CD4-positive, alpha-beta T cell treated with Interleukin-2 at 100 ng/mL for 4 hours (primary cell): Measurements from ENCODE around the gene GNAT1.
"Not testable (repeated sequence)": the region's sequence is repeated elsewhere in the genome, so short reads cannot be mapped to it uniquely, and the experiment has no call there.

ENCODE experiments used
- DNase-seq: peaks from one replicate; pipeline ENCODE4 v3.0.0-alpha.2; 2020; ENCODE audit warnings: low spot score

GNAT1 gene

DNA sequence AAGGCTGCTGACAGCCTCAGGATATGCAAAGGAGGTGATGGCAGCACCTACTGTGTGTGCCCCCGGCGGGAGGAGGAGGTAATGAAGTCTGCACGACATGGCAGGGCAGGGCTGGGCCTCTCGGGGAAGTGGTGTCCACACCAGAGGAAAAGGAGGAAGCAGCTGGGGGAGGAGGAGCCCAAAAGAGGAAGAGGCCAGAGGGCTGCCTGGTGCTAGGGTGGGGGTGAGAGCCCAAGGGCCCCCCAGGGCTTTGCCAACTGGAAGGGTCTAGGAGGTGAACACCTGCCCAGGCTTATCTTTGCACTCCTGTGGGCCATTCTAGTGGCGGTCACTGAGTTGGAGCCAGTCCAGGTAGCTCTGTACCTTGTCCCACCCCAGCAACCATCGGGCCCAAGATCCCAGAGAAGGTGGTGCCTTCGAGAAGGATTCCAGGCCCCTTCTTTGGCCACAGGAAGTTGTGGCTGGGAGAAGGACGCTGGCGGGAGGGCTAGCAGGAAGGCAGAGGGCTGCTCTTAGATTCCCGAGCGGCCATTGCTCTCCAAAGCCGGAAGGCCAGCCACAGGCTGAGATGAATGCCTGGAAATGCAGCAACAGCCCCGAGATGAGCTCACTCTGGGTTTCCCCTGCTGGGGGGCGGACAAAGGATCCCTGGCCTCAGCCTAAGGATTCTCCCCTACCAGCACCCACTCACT is 51.6 kb downstream of the GNAT1 start:
- DNase-seq, result peak; percentile 46

DNA sequence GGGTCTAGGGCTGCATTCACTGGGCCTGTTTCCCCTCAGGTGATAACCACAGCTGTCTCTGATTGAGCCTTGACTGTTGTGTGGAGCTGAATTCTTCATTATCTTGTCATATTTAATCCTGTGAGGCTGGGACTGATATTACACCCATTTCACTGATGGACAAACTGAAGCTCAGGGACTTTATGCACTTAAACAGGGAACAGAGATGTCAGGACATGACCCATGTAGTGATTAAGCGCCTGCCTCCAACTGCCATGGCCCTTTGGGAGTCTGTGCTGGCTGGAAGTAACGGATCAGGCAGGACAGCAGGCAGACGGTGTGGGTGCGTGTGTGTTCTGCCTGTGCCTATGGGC is 52.1 kb downstream of the GNAT1 start:
- DNase-seq, result no peak

GRCh38 chr3:50244813-50245212 is 53.4 kb downstream of the GNAT1 start:
- not testable (repeated sequence) for DNase-seq

DNA sequence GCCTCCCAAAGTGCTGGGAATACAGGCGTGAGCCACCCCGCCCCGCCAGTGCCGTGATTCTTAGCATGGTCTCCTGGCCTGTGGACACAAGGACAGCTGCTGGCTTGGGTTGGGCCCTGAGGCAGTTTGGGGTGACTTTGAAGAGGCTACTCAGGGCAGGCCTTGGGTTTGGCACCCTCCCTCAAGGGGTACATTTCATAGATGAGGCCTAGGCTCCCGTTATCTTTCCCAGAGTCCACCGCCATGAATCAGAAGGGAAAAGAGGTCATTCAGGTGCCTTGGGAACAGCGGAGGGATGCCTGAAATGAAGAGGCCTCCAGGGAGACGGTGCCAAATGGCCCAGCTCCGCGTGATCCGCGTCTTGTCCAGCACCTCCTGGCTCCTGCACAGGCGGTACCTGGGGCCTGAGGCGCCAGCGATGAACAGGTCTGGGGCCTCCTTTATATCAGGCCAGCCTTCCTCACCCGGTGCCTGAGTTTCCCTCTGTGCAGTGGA is 53.9 kb downstream of the GNAT1 start:
- no peak for DNase-seq

- peak; percentile 93 for DNase-seq
These were observed 54.6 kb downstream of the GNAT1 start for GRCh38 chr3:50245831-50246516.

DNA sequence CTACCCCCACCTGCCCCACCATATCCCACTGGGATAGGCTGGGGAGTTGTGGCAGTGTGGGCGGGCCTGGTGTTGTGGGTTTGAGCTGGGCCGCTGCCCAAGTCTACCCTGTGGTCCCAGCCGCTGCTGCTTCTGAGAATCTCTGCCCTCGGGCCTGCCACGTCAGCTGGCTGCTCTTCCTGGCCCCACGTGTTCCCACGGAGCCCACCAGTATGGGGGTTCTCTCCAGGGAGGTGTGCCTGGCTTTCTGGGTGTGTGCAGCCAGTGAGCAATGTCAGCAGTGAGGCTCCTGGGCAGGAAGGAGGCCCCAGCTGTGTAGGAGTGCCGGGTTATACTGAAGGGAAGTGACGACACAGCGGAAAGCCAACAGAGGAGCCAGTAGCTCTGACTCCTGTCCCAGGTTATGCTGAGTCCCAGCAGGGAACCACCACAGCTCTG is 55.1 kb downstream of the GNAT1 start:
- DNase-seq, result peak; percentile 90
